ACHN (cell line): ENCODE results near the gene ACP2.

Source experiments
- DNase-seq: peaks from one replicate; pipeline ENCODE4 v3.0.0-alpha.2; 2015
- in situ Hi-C: cut with HindIII; loops from 2 replicates; pipeline ENCODE4 v1.10.0; 2017; ENCODE audit warnings: low sequenced_read_pairs, low pct_ligation_motif_present, low pct_unique_long_range_greater_than_20kb

ACP2 gene

DNA sequence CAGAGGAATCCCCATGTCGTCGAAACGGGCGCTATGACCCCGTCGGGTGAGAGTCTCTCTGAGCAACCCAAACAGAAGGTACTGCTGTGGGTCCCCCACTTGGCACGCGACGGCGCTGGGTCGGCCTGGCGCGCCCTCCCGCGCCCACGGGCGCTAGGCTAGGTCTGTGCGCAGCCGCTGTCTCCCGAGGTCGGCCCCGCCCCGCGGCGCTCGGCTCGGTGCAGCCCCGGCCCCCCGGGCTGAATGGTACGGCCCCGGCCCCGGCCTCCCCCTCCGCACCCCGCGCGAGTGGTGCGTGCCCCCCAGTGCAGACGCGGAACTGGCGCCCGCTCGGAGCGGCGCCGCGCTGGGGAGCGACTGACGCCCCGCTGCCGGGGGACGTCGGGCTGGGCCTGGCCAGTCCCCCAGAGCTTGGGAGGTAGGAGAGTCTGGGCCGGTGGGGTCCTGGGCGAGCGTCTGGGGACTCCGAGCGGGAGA lies 21.3 kb upstream of the ACP2 start, which contains the start of gene MADD:
MADD (plus strand) TSS at position 305 of the 477 bp plus-strand sequence.
- DNase-seq = peak; percentile 76

DNA sequence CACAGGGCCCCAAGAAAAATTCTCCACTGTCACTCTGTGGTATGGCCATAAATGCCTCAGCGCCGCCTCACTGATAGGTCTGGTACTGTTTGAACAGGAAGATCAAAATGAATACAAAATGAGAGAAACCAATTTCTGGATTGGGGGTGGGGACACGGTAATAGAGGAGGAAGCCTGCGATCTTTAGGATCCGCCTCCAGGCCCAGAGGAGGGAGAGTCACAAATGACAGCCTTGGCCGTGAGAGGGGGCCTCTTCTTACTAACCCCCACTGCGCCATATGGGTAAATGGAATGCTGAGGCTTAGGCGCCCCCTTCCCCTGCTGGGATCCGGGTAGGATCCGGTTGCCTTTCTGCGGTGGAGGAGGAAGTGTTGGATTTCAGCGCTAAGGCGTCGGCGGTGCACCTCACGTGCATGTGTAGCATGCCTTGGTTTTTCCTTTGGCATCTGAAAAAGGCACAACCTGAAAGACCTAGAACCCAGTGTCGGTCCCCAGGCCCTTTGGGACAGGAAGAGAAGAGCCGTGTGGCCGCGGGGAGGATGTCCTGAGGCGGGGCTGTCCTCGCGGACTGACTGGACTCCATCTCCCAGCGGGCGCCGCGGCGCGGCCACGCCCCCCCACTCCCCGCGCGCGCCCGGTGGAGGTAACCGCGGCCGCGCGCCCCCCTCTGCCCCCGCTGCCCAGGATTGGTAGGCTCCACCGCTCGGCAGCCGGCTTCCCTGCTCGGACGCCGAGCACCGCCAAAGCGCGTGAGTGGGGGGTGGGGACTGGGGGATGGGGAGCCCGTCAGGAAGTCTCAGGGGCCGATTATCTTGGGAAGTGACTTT lies 20.6 kb upstream of the ACP2 start:
- in situ Hi-C loops = no loop called here
- DNase-seq = peak; percentile 85

More for the DNA sequence above, 21.3 kb upstream of the ACP2 start, which contains the start of gene MADD:
- in situ Hi-C loops = no loop called here

GRCh38 chr11:47268448-47269001 lies 19.9 kb upstream of the ACP2 start:
- in situ Hi-C loops = no loop called here
- DNase-seq = no peak

DNA sequence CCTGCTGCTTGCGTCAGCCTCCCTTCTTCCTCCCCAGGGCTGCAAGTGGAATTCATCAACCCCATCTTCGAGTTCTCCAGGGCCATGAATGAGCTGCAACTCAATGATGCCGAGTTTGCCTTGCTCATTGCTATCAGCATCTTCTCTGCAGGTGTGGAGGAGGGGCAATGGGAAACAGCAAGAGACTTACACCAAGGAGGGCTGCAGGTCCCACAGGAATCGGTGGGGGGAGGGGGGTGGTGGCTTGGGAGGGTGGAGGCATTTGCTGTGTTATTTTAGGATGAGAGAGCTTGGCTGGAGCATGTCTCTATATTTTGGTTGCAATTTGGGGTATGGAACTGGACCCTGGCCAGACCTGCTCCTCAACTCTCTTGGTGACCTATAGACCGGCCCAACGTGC lies 19.3 kb upstream of the ACP2 start:
- in situ Hi-C loops = no loop called here
- DNase-seq = no peak

DNA sequence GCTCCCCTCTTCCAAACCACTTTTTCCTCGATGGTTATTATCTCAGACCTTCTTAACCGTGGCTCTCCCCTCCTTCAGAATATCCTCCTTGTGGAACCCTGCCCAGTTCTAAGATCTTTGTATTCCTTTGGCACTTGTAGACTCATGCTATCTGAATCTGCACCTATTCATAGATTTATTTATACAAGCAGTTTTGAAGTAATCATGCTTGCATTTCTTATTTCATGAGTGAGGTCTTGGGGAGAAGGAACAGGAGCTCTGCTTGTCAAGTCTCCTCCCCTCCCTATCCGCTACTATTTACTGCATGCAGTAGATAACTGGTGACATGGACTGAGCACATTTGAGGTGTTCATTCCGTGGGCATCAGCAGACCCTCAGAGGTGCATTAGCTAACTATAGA lies 15.9 kb upstream of the ACP2 start:
- no peak for DNase-seq

GRCh38 chr11:47264119-47264518 lies 15.5 kb upstream of the ACP2 start:
- in situ Hi-C loops = no loop called here
- no peak for DNase-seq

More for the DNA sequence above, 15.9 kb upstream of the ACP2 start:
- in situ Hi-C loops = no loop called here

DNA sequence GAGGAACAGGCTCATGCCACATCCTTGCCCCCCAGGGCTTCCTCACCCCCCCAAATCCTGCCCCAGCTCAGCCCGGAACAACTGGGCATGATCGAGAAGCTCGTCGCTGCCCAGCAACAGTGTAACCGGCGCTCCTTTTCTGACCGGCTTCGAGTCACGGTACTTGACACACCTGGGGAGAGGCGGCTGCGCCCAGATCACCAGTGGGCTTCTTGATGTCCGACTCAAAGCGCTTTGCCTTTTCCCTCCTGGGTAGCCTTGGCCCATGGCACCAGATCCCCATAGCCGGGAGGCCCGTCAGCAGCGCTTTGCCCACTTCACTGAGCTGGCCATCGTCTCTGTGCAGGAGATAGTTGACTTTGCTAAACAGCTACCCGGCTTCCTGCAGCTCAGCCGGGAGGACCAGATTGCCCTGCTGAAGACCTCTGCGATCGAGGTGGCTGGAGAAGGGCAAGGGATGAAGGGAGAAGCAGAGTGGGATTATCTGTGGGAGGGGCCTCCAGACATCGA lies 12.7 kb upstream of the ACP2 start:
- in situ Hi-C loops = no loop called here
- no peak for DNase-seq

DNA sequence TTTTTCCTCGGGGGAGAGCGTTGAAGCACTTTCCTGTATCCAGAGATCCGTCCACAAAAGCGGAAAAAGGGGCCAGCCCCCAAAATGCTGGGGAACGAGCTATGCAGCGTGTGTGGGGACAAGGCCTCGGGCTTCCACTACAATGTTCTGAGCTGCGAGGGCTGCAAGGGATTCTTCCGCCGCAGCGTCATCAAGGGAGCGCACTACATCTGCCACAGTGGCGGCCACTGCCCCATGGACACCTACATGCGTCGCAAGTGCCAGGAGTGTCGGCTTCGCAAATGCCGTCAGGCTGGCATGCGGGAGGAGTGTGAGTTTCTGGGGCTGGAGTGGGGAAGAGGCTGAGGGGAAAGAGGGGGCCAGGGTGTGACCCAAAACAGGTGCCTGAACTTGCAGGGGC lies 11.8 kb upstream of the ACP2 start:
- no peak for DNase-seq
- in situ Hi-C loops = no loop called here

- in situ Hi-C loops = no loop called here
- peak; percentile 44 for DNase-seq
These were observed 10.8 kb upstream of the ACP2 start for GRCh38 chr11:47259232-47259977.

- in situ Hi-C loops = no loop called here
- no peak for DNase-seq
These were observed 9.8 kb upstream of the ACP2 start for GRCh38 chr11:47258317-47258902.

DNA sequence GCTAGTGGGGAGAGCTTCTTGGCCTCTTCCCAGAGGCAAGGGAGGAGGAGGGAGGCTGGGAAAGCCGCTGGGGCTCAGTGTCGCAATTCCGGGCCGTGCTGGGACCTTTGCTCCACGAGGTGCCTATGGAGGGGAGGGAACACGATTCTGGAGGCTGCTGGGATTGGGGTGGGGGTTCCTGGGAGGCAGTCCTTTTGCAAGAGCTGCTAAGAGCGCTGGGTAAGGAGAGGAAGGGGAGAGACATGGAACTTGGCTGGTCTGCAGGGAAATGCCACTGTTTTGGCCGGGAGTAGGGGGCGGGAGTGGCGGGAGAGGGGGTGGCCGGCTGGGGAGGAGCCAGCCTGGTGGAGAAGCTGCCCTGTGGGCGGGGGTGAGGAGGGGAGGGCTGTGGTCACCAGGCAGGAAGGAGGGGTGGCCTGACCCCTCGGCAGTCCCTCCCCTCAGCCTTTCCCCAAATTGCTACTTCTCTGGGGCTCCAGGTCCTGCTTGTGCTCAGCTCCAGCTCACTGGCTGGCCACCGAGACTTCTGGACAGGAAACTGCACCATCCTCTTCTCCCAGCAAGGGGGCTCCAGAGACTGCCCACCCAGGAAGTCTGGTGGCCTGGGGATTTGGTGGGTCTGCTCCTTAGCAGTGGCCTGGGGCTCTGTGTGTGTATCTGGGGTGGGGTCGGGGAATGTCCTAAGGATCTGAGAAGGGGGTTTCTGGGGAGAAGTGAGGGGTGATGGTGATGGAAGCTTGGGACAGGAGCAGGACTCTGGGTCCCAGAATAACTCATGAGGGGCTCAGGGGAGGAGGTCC lies 9.1 kb upstream of the ACP2 start, which contains the start of gene NR1H3:
NR1H3 (plus strand) TSS at position 480 of the 800 bp plus-strand sequence. CDS start 1,221 bp downstream, outside the sequence.
- peak; percentile 64 for DNase-seq
- in situ Hi-C loops = no loop called here

- DNase-seq = no peak
- in situ Hi-C loops = no loop called here
These were observed 8.5 kb upstream of the ACP2 start for GRCh38 chr11:47257177-47257516.

- in situ Hi-C loops = no loop called here
- no peak for DNase-seq
These were observed 7.8 kb upstream of the ACP2 start for GRCh38 chr11:47256374-47256773.

- in situ Hi-C loops = no loop called here
- DNase-seq = no peak
These were observed 5.8 kb upstream of the ACP2 start for GRCh38 chr11:47254386-47254785.

- in situ Hi-C loops = no loop called here
- no peak for DNase-seq
These were observed 5.0 kb upstream of the ACP2 start for GRCh38 chr11:47253660-47254059.

GRCh38 chr11:47251751-47252150 lies 3.1 kb upstream of the ACP2 start:
- DNase-seq = no peak
- in situ Hi-C loops = no loop called here

DNA sequence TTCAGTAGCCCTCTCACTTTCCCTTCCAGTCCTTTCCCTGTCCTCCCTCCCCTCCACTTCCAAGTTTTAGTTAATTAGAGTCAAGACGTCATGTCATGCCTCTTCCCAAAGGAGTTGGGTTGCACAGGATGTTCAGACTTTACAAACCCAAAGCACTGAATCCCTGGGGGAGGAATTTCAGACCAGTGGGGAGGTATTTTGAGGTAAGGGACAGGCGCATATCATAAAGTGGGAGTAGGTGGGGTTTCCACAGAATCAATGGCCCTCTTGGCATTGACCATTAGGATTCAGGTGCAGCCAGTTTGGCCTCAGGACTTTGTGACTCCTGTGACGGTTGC lies 733 bp upstream of the ACP2 start:
- in situ Hi-C loops = no loop called here
- DNase-seq = no peak

DNA sequence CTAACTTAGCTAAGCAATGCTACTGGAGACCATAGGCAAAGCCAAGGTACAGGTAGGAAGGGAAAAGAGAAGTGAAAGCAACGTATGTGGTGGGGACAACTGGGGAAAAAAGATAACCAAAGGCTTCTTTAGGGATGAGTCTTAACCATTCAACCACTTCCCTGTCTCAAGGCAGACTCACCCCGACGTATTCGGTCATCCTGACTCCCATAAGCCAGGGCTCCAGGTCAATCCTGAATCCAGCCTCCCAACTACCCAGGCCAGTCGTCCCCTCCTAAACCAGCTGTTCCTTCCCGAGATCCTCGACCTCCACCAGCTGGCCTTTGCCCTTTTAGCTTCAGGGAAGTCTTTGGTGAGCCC lies 330 bp downstream of the ACP2 start:
- peak; percentile 17 for DNase-seq
- in situ Hi-C loops = no loop called here
